PC-9 (cell line): ENCODE measurements around the gene TANGO6. TPM values are rescaled to one million over a fixed set of nuclear protein-coding genes. Genes with fewer than 3 reads are reported as not detected.

Experiments used
- BruUV-seq: library from RNA; stranded (reverse); fragments of 400-500 nt; replicated peaks from 2 replicates; lab custom pipeline; 2021; lab: Mats Ljungman, UMichigan
- CTCF ChIA-PET: fragments of 300-600 bp; sonication (Branson Sonifier 250); formaldehyde crosslinking; loops from one replicate; lab custom pipeline; 2022; ENCODE audit warnings: antibody characterized with exemption; lab: Charles Lee
- POLR2A ChIA-PET: fragments of 300-600 bp; sonication (Branson Sonifier 250); formaldehyde crosslinking; loops from one replicate; lab custom pipeline; 2022; ENCODE audit warnings: antibody characterized with exemption; ENCODE audit not compliant: unreplicated experiment; lab: Charles Lee
- DNase-seq, 2 experiments: peaks; one replicate each; pipeline versions ENCODE4 v3.0.0 to v3.0.0-alpha.2; 2015 to 2022; ENCODE audit warnings: mixed read lengths in 1 of 2
- H2AFZ ChIP-seq: fragments of 200-600 bp; sonication (generic); 2 replicates; pipeline ENCODE4 v1.8.1; 2017; ENCODE audit warnings: antibody characterized with exemption
- H3F3A ChIP-seq: fragments of 200-600 bp; sonication (generic); 2 replicates; pipeline ENCODE4 v1.8.1; 2017; ENCODE audit warnings: antibody characterized with exemption, mild to moderate bottlenecking, low read depth; ENCODE audit not compliant: insufficient read depth
- H3K27ac ChIP-seq: fragments of 200-600 bp; sonication (generic); 2 replicates; pipeline ENCODE4 v1.6.1; 2016; ENCODE audit warnings: mixed run types
- H3K27me3 ChIP-seq: fragments of 200-600 bp; sonication (generic); 2 replicates; pipeline ENCODE4 v1.6.1; 2016; ENCODE audit warnings: low read depth, mixed run types; ENCODE audit not compliant: insufficient read depth
- H3K36me3 ChIP-seq: fragments of 200-600 bp; sonication (generic); 2 replicates; pipeline ENCODE4 v1.6.1; 2016; ENCODE audit warnings: low read depth, mixed run types
- H3K4me1 ChIP-seq: fragments of 200-600 bp; sonication (generic); replicated peaks from 2 replicates; pipeline ENCODE4 v1.6.1; 2016; ENCODE audit warnings: mixed run types; ENCODE audit not compliant: insufficient read depth
- H3K4me2 ChIP-seq: fragments of 200-600 bp; sonication (generic); 2 replicates; pipeline ENCODE4 v1.6.1; 2017; ENCODE audit warnings: mixed run types
- H3K4me3 ChIP-seq: fragments of 200-600 bp; sonication (generic); 2 replicates; pipeline ENCODE4 v1.6.1; 2016; ENCODE audit warnings: mixed run types
- H3K79me2 ChIP-seq: fragments of 200-600 bp; sonication (generic); 2 replicates; pipeline ENCODE4 v1.6.1; 2017; ENCODE audit warnings: low read depth, mixed run types
- H3K9me2 ChIP-seq: fragments of 200-600 bp; sonication (generic); 2 replicates; pipeline ENCODE4 v1.8.1; 2017; ENCODE audit warnings: mild to moderate bottlenecking; ENCODE audit not compliant: insufficient read depth
- H3K9me3 ChIP-seq: fragments of 200-600 bp; sonication (generic); 2 replicates; pipeline ENCODE4 v1.8.1; 2016; ENCODE audit warnings: low read depth; ENCODE audit not compliant: insufficient read depth
- H4K20me1 ChIP-seq: fragments of 200-600 bp; sonication (generic); 2 replicates; pipeline ENCODE4 v1.8.1; 2017; ENCODE audit not compliant: insufficient read depth
- EZH2 ChIP-seq: fragments of 200-600 bp; sonication (generic); IDR thresholded peaks from 2 replicates; pipeline ENCODE4 v1.8.0; 2017; ENCODE audit warnings: antibody characterized with exemption, low read depth
- intact Hi-C: fragments of 100-400 bp; cut with micrococcal nuclease; formaldehyde crosslinking; loops from one replicate; pipeline ENCODE4 v1.10.0; 2022; ENCODE audit not compliant: unreplicated experiment
- total RNA-seq: library from RNA; stranded (reverse); gene quantifications from 2 replicates; pipeline ENCODE4 v1.2.3, GENCODE V29; 2021
- TF ChIP-seq, protein P1 (sequence below): fragments of 200-600 bp; sonication (generic); conservative IDR thresholded peaks from 2 replicates; pipeline ENCODE4 v1.6.1; 2017; ENCODE audit warnings: mixed run types, antibody characterized with exemption, mild to moderate bottlenecking, moderate library complexity

Gene TANGO6
- total RNA-seq, 1 experiment from 2014 or later = 5.8 TPM

DNA sequence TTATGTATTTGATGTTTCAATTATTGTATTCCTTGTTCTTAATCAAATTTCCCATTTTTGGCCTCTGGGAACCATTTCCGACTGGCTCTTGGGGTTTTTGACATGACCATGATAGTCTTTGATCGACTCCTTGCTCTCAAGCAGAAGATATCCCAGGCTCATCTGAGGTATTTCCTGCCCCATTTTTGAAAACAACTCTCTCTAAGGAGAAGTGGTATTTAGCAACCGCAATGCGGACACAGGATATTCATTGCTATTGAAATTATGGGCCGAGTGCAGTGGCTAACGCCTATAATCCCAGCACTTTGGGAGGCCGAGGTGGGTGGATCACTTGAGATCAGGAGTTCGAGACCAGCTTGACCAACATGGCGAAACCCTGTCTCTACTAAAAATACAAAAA is 5.5 kb downstream of the TANGO6 start:
- CTCF ChIA-PET = interaction anchor here (0.7 kb wide), 1 partner anchor 91 kb away, joined by 3 read pairs; no protein-coding TSS in a partner anchor
- intact Hi-C loops = no loop called here

DNA sequence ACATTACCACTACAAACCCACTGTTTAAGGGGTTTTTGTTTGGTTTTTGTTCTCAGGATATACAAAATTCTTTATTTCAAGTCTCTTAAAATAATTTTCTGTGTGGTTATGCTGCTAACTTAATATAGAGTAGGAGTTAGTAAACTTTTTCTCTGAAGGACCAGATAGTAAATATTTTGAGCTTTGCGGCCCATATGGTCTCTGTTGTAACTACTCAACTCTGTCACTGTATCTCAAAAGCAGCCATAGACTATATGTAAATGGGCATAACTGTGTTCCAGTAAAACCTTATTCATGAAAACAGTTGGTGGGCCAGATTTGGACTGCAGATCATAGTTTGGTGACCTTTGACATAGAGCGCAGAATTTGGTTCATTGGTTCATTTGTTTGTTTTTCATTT is 7.2 kb downstream of the TANGO6 start:
- no peaks in the 10 kb centered on the region for H4K20me1 ChIP-seq
- DNase-seq = no peak
- no peaks in the 10 kb centered on the region for H3K79me2 ChIP-seq
- intact Hi-C loops = no loop called here
- H3K27me3 ChIP-seq = no peaks in the 10 kb centered on the region
- H3K4me1 ChIP-seq = no peaks in the 10 kb centered on the region
- H3K9me3 ChIP-seq = no peaks in the 10 kb centered on the region
- ChIA-PET CTCF (interaction anchor here (0.6 kb wide), 1 partner anchor 312 kb away, joined by 4 read pairs; no protein-coding TSS in a partner anchor), POLR2A (interaction anchor here (0.7 kb wide), 1 partner anchor 1126 kb away, joined by 9 read pairs; no protein-coding TSS in a partner anchor)
- no peak overlapping the region for H2AFZ ChIP-seq
- no TSS peak for BruUV-seq
- H3F3A ChIP-seq = 0 out of 2 replicates have a peak, but pooled peaks cover 3% of the 10 kb centered on the region
- no peak for TF ChIP-seq EZH2
- TF ChIP-seq, protein P1, sequence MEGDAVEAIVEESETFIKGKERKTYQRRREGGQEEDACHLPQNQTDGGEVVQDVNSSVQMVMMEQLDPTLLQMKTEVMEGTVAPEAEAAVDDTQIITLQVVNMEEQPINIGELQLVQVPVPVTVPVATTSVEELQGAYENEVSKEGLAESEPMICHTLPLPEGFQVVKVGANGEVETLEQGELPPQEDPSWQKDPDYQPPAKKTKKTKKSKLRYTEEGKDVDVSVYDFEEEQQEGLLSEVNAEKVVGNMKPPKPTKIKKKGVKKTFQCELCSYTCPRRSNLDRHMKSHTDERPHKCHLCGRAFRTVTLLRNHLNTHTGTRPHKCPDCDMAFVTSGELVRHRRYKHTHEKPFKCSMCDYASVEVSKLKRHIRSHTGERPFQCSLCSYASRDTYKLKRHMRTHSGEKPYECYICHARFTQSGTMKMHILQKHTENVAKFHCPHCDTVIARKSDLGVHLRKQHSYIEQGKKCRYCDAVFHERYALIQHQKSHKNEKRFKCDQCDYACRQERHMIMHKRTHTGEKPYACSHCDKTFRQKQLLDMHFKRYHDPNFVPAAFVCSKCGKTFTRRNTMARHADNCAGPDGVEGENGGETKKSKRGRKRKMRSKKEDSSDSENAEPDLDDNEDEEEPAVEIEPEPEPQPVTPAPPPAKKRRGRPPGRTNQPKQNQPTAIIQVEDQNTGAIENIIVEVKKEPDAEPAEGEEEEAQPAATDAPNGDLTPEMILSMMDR = no peak
- H3K4me2 ChIP-seq = no peak overlapping the region
- no peaks in the 10 kb centered on the region for H3K9me2 ChIP-seq
- no peak overlapping the region for H3K27ac ChIP-seq
- no peaks in the 10 kb centered on the region for H3K36me3 ChIP-seq
- H3K4me3 ChIP-seq = no peak overlapping the region

More for the DNA sequence above, 5.5 kb downstream of the TANGO6 start:
- no peak overlapping the region for H3K4me2 ChIP-seq
- no peaks in the 10 kb centered on the region for H3K9me2 ChIP-seq
- H3K9me3 ChIP-seq = no peaks in the 10 kb centered on the region
- no peaks in the 10 kb centered on the region; the same call in 1 of the 2 replicates for H3K4me1 ChIP-seq
- no peak overlapping the region for H3K4me3 ChIP-seq
- peaks cover 16% of the 10 kb centered on the region for H3F3A ChIP-seq
- no peaks in the 10 kb centered on the region for H4K20me1 ChIP-seq
- TF ChIP-seq, protein P1 = no peak
- TF ChIP-seq EZH2 = no peak
- H2AFZ ChIP-seq = no peak overlapping the region
- DNase-seq = no peak
- H3K27ac ChIP-seq = no peak overlapping the region
- no peaks in the 10 kb centered on the region for H3K36me3 ChIP-seq
- no TSS peak for BruUV-seq
- no peaks in the 10 kb centered on the region for H3K79me2 ChIP-seq
- H3K27me3 ChIP-seq = no peaks in the 10 kb centered on the region
- POLR2A ChIA-PET = no interaction called here

DNA sequence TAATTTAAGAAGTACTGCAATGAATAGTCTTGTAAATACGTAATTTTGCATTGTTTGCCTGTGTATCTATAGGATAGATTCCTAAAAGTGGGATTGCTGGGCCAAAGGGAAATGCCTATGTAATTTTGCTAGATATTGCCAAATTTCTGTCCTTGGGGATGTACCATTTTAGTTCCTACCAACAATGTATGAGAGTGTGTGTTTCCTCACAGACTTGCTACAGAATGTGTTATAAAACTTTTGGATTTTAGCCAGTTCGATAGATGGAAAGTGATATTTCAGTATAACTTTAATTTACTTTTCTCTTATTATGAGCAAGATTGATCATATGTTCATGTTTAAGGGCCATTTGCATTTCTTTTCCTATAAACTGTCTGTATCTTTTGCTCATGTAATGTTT is 8.3 kb downstream of the TANGO6 start:
- Histone ChIP-seq H4K20me1 (no peaks in the 10 kb centered on the region), H3K4me3 (no peak overlapping the region), H3K4me1 (no peaks in the 10 kb centered on the region), H3K4me2 (no peak overlapping the region), H3K27ac (no peak overlapping the region), H3K36me3 (no peaks in the 10 kb centered on the region), H3K9me2 (no peaks in the 10 kb centered on the region), H3K9me3 (no peaks in the 10 kb centered on the region), H3F3A (0 out of 2 replicates have a peak, but pooled peaks cover 3% of the 10 kb centered on the region), H2AFZ (no peak overlapping the region), H3K27me3 (no peaks in the 10 kb centered on the region), H3K79me2 (no peaks in the 10 kb centered on the region)
- intact Hi-C loops = no loop called here
- CTCF ChIA-PET = no interaction called here
- POLR2A ChIA-PET = interaction anchor here (0.7 kb wide), 1 partner anchor 1264 kb away, joined by 4 read pairs; no protein-coding TSS in a partner anchor
- no TSS peak for BruUV-seq
- DNase-seq = no peak
- TF ChIP-seq, protein P1 = no peak
- no peak for TF ChIP-seq EZH2
